ENCODE measurements around the gene FAM107A. TPM values are rescaled to one million over a fixed set of nuclear protein-coding genes. Genes with fewer than 3 reads are reported as not detected.

FAM107A gene
- polyA plus RNA-seq, 1 donor from 2014 or later: 0.16 TPM

DNA sequence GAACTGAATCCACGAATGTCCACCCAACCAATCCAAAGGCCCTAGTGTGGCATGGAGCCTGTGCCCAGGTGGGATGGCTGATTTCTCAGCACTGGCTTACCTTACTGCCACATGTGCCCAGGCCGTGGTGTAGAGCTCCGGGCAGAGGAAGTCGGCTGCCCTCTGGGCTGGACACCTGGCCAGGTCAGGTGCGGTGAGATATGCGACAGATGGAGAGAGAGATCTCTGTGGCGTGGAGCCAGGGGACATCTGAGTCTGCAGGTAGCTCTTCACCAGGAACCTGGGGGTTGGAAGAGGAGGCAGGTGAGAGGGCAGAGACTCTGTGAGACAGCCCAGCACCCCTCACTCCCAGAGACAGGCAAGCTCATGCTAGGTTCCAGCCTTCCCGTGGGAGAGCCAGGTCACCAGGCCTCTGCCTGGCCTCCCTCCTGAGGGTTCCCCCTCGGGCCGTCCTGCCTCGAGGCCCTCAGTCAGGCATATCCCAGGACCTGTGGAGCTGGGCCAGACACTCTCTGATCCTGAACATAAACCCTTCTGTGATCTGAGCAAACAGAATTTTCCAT, 52.8 kb downstream of the FAM107A start:
- Histone ChIP-seq H3K4me3 (ENCODE audit: low read length) (no peak overlapping the region), H3K27me3 (ENCODE audit: insufficient read depth, low read depth, low read length) (no peaks in the 10 kb centered on the region), H3K9ac (ENCODE audit: low read length) (no peak overlapping the region), H2AFZ (ENCODE audit: low read depth, low read length) (no peak overlapping the region), H3K9me2 (ENCODE audit: insufficient read depth, low read length) (no peaks in the 10 kb centered on the region), H3K4me2 (ENCODE audit: low read length) (no peak overlapping the region), H3K9me3 (ENCODE audit: low read length) (no peaks in the 10 kb centered on the region), H3K36me3 (ENCODE audit: insufficient read depth, low read length) (no peaks in the 10 kb centered on the region), H3F3A (ENCODE audit: insufficient read depth, low read length, poor library complexity, severe bottlenecking) (no peaks in the 10 kb centered on the region), H3K79me2 (replicated peaks; ENCODE audit: insufficient read depth, low read length) (no peaks in the 10 kb centered on the region), H4K20me1 (ENCODE audit: insufficient read depth) (no peaks in the 10 kb centered on the region), H3K27ac (ENCODE audit: low read length) (no peak overlapping the region)
- no peak for TF ChIP-seq TAF1 (IDR thresholded peaks at IDR 0.05; ENCODE audit: low read depth)
- no peak for TF ChIP-seq MXI1 (conservative IDR thresholded peaks at IDR 0.05; ENCODE audit: poor library complexity, severe bottlenecking)
- TF ChIP-seq REST (IDR thresholded peaks at IDR 0.05; ENCODE audit: borderline replicate concordance): no peak
- TF ChIP-seq RAD21 (conservative IDR thresholded peaks at IDR 0.05): no peak
- no peak for TF ChIP-seq SMC3 (conservative IDR thresholded peaks at IDR 0.05; ENCODE audit: poor library complexity)
- TF ChIP-seq EP300 (conservative IDR thresholded peaks at IDR 0.05; ENCODE audit: poor library complexity, severe bottlenecking): no peak
- no peak for TF ChIP-seq POLR2AphosphoS5 (IDR thresholded peaks at IDR 0.05)
- no peak for TF ChIP-seq CTCF (IDR thresholded peaks at IDR 0.05; ENCODE audit: poor library complexity, severe bottlenecking)
- no peak for TF ChIP-seq EZH2 (IDR thresholded peaks at IDR 0.05; ENCODE audit: borderline replicate concordance, insufficient read depth, low read length, poor library complexity, severe bottlenecking)

GRCh38 chr3:58522759-58523425, 54.3 kb downstream of the FAM107A start:
- no peak overlapping the region for H3K4me2 ChIP-seq (ENCODE audit: low read length)

More at GRCh38 chr3:58522759-58523425, 54.3 kb downstream of the FAM107A start:
- Histone ChIP-seq H3K27ac (ENCODE audit: low read length) (peak overlapping the region; percentile 51), H3K4me3 (ENCODE audit: low read length) (no peak overlapping the region), H4K20me1 (ENCODE audit: insufficient read depth) (no peaks in the 10 kb centered on the region), H3K9me2 (ENCODE audit: insufficient read depth, low read length) (no peaks in the 10 kb centered on the region), H3K9me3 (ENCODE audit: low read length) (no peaks in the 10 kb centered on the region), H3K79me2 (replicated peaks; ENCODE audit: insufficient read depth, low read length) (no peaks in the 10 kb centered on the region), H2AFZ (ENCODE audit: low read depth, low read length) (no peak overlapping the region), H3K9ac (ENCODE audit: low read length) (no peak overlapping the region), H3K27me3 (ENCODE audit: insufficient read depth, low read depth, low read length) (no peaks in the 10 kb centered on the region), H3K36me3 (ENCODE audit: insufficient read depth, low read length) (no peaks in the 10 kb centered on the region), H3F3A (ENCODE audit: insufficient read depth, low read length, poor library complexity, severe bottlenecking) (no peaks in the 10 kb centered on the region)
- TF ChIP-seq EP300 (conservative IDR thresholded peaks at IDR 0.05; ENCODE audit: poor library complexity, severe bottlenecking): no peak
- no peak for TF ChIP-seq CTCF (IDR thresholded peaks at IDR 0.05; ENCODE audit: poor library complexity, severe bottlenecking)
- no peak for TF ChIP-seq TAF1 (IDR thresholded peaks at IDR 0.05; ENCODE audit: low read depth)
- TF ChIP-seq REST (IDR thresholded peaks at IDR 0.05; ENCODE audit: borderline replicate concordance): no peak
- TF ChIP-seq EZH2 (IDR thresholded peaks at IDR 0.05; ENCODE audit: borderline replicate concordance, insufficient read depth, low read length, poor library complexity, severe bottlenecking): no peak
- no peak for TF ChIP-seq SMC3 (conservative IDR thresholded peaks at IDR 0.05; ENCODE audit: poor library complexity)
- TF ChIP-seq MXI1 (conservative IDR thresholded peaks at IDR 0.05; ENCODE audit: poor library complexity, severe bottlenecking): no peak
- TF ChIP-seq RAD21 (conservative IDR thresholded peaks at IDR 0.05): no peak
- TF ChIP-seq POLR2AphosphoS5 (IDR thresholded peaks at IDR 0.05): no peak

Data from neural cell (in vitro differentiated cells).